Transverse colon (tissue), 4 donors: ENCODE measurements around the gene GALNT2. TPM values are rescaled to one million over a fixed set of nuclear protein-coding genes. Genes with fewer than 3 reads are reported as not detected.

Experiments
- DNase-seq: peaks from one replicate; pipeline ENCODE4 v3.0.0-alpha.2; 2019
- H3K27ac ChIP-seq, 4 donors: fragments of 200-600 bp; sonication (generic); 2 replicates each; pipeline ENCODE4 v1.5.1; 2016 to 2018; ENCODE audit warnings: inconsistent platforms in 4 of 4
- H3K27me3 ChIP-seq: fragments of 200-600 bp; sonication (generic); 2 replicates; pipeline ENCODE4 v1.5.1; 2017; ENCODE audit warnings: inconsistent platforms
- H3K36me3 ChIP-seq, 4 donors: fragments of 200-600 bp; sonication (generic); 2 replicates each; pipeline ENCODE4 v1.5.1; 2017 to 2019; ENCODE audit warnings: inconsistent platforms in 4 of 4
- H3K4me1 ChIP-seq, 4 donors: fragments of 200-600 bp; sonication (generic); 2 replicates each; pipeline ENCODE4 v1.5.1; 2017 to 2020; ENCODE audit warnings: inconsistent platforms in 4 of 4
- H3K4me3 ChIP-seq, 4 donors: fragments of 200-600 bp; sonication (generic); 1 replicate in 1 of 4; 2 replicates in 3 of 4; pipeline versions ENCODE4 v1.5.1 to v1.6.1; 2017 to 2019; ENCODE audit warnings: inconsistent platforms in 4 of 4
- H3K9me3 ChIP-seq, 2 donors: fragments of 200-600 bp; sonication (generic); 2 replicates each; pipeline ENCODE4 v1.5.1; 2017 to 2019; ENCODE audit warnings: inconsistent platforms in 2 of 2
- EP300 ChIP-seq: sonication (generic); formaldehyde crosslinking; IDR thresholded peaks from one replicate; pipeline ENCODE4 v1.6.1; 2017; ENCODE audit warnings: antibody characterized with exemption, low read depth
- POLR2A ChIP-seq: fragments of 450-650 bp; IDR thresholded peaks from one replicate; pipeline ENCODE4 v1.6.1; 2016; ENCODE audit warnings: antibody characterized with exemption, mild to moderate bottlenecking, moderate library complexity
- POLR2AphosphoS5 ChIP-seq, 3 donors: sonication (generic); formaldehyde crosslinking; IDR thresholded peaks; one replicate each; pipeline ENCODE4 v1.6.1; 2016; ENCODE audit warnings: antibody characterized with exemption in 3 of 3
- whole genome bisulfite sequencing, 2 donors: methylation state at CpG; one replicate each; pipeline ENCODE4 v1.1.5; 2018; ENCODE audit warnings: low coverage in 1 of 2; 5-methylcytosine and 5-hydroxymethylcytosine counted together
- in situ Hi-C, 4 donors: fragments of 200-750 bp; cut with MboI; loops; one replicate each; pipeline versions ENCODE4 v1.15.0 to v1.15.1; 2017; ENCODE audit warnings: low sequenced_read_pairs in 3 of 4, low pct_ligation_motif_present in 1 of 4, low pct_unique_long_range_greater_than_20kb in 1 of 4
- intact Hi-C: fragments of 100-400 bp; cut with DNase I; formaldehyde crosslinking; loops from one replicate; pipeline ENCODE4 v1.15.1; 2023; ENCODE audit warnings: low total_unique reads
- total RNA-seq, 4 donors: library from RNA; depleted of rRNA; stranded (reverse); fragments of >200 nt; gene quantifications; one replicate each; pipeline ENCODE4 v1.1.0, GENCODE V29; 2016
- TF ChIP-seq, protein P1 (sequence below), 5 experiments: fragments of 200-600 bp in 3 of 5; fragments of 450-650 bp in 2 of 5; sonication (generic) in 3 of 5; IDR thresholded peaks; 1 replicate in 2 of 5; 2 replicates in 3 of 5; pipeline ENCODE4 v1.5.1; 2016 to 2017; ENCODE audit warnings: antibody characterized with exemption in 5 of 5, inconsistent platforms in 3 of 5, mild to moderate bottlenecking in 2 of 5, moderate library complexity in 1 of 5

GALNT2 gene
- total RNA-seq, 4 donors from 2014 or later, result 16.5 to 48.8 (median 36.8) TPM

- peaks cover 0 to 3% (median 0%) of the 10 kb centered on the region in 4 donors for H3K4me1 ChIP-seq
- intact Hi-C loops, result no loop called here
- H3K9me3 ChIP-seq, result no peaks in the 10 kb centered on the region
- no peak for DNase-seq
- H3K4me3 ChIP-seq, result no peak overlapping the region
- TF ChIP-seq, protein P1, sequence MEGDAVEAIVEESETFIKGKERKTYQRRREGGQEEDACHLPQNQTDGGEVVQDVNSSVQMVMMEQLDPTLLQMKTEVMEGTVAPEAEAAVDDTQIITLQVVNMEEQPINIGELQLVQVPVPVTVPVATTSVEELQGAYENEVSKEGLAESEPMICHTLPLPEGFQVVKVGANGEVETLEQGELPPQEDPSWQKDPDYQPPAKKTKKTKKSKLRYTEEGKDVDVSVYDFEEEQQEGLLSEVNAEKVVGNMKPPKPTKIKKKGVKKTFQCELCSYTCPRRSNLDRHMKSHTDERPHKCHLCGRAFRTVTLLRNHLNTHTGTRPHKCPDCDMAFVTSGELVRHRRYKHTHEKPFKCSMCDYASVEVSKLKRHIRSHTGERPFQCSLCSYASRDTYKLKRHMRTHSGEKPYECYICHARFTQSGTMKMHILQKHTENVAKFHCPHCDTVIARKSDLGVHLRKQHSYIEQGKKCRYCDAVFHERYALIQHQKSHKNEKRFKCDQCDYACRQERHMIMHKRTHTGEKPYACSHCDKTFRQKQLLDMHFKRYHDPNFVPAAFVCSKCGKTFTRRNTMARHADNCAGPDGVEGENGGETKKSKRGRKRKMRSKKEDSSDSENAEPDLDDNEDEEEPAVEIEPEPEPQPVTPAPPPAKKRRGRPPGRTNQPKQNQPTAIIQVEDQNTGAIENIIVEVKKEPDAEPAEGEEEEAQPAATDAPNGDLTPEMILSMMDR (IDR thresholded peaks at IDR 0.05), result no peak
- TF ChIP-seq POLR2A, result no peak
- TF ChIP-seq POLR2AphosphoS5 (IDR thresholded peaks at IDR 0.05), result no peak
- no peak for TF ChIP-seq EP300
- WGBS, 2 donors, result 40 to 90% methylated on average over 1 to 18 of the region's 18 CpGs
- H3K36me3 ChIP-seq, result no peaks in the 10 kb centered on the region
- in situ Hi-C loops, result loop anchor here in 2 of 4 donors (25.0 kb wide), 1 partner anchor 1060 kb away; the partner anchor contains the start of gene RAB4A (in 2 of the 2)
- H3K27ac ChIP-seq, result no peak overlapping the region
- no peaks in the 10 kb centered on the region for H3K27me3 ChIP-seq
Measured at GRCh38 chr1:230321741-230322420, 254.8 kb downstream of the GALNT2 start.

DNA sequence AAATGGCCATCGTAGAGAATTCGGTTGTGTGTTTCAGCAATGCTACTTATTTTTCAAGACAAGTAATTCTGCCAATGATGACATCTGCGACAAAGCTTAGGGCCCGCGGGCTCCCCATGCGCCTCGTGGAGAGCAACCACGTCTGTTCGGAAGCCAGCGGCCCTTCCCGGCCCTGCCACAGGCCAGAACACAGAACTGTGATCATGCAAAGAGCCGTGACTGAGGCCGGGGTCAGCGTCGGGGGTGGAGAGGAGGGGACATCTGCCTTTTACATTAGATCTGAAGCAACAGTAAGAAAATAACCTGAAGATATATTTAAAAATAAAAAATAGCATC lies 255.4 kb downstream of the GALNT2 start:
- H3K36me3 ChIP-seq, result no peaks in the 10 kb centered on the region
- H3K27me3 ChIP-seq, result no peaks in the 10 kb centered on the region
- DNase-seq, result no peak
- intact Hi-C loops (no loop called here), in situ Hi-C loops (loop anchor here in 2 of 4 donors (25.0 kb wide), 1 partner anchor 1060 kb away; the partner anchor contains the start of gene RAB4A (in 2 of the 2))
- no peak for TF ChIP-seq POLR2AphosphoS5 (IDR thresholded peaks at IDR 0.05)
- no peak for TF ChIP-seq POLR2A
- TF ChIP-seq EP300, result no peak
- TF ChIP-seq, protein P1 (IDR thresholded peaks at IDR 0.05), result no peak
- 88 to 91% methylated on average over 6 to 15 of the region's 15 CpGs for WGBS, 2 donors
- H3K4me3 ChIP-seq, result no peak overlapping the region
- no peak overlapping the region for H3K27ac ChIP-seq
- no peaks in the 10 kb centered on the region for H3K9me3 ChIP-seq
- H3K4me1 ChIP-seq, result peaks cover 0 to 3% (median 0%) of the 10 kb centered on the region in 4 donors

GRCh38 chr1:230322967-230323547 lies 256.0 kb downstream of the GALNT2 start:
- Histone ChIP-seq H3K27ac (no peak overlapping the region), H3K9me3 (no peaks in the 10 kb centered on the region), H3K4me1 (peaks cover 0 to under 1% (median 0%) of the 10 kb centered on the region in 4 donors), H3K36me3 (no peaks in the 10 kb centered on the region), H3K27me3 (no peaks in the 10 kb centered on the region), H3K4me3 (no peak overlapping the region)
- no peak for DNase-seq
- 81 to 85% methylated on average over 5 to 23 of the region's 23 CpGs for WGBS, 2 donors
- intact Hi-C loops, result no loop called here
- TF ChIP-seq EP300, result no peak
- no peak for TF ChIP-seq POLR2A
- TF ChIP-seq, protein P1 (IDR thresholded peaks at IDR 0.05), result no peak
- no peak for TF ChIP-seq POLR2AphosphoS5 (IDR thresholded peaks at IDR 0.05)
- in situ Hi-C loops, result loop anchor here in 2 of 4 donors (25.0 kb wide), 1 partner anchor 1061 kb away; the partner anchor contains the start of gene RAB4A (in 2 of the 2)

GRCh38 chr1:230323686-230324085 lies 256.6 kb downstream of the GALNT2 start:
- Histone ChIP-seq H3K4me1 (no peaks in the 10 kb centered on the region), H3K36me3 (no peaks in the 10 kb centered on the region), H3K9me3 (no peaks in the 10 kb centered on the region), H3K27me3 (no peaks in the 10 kb centered on the region), H3K27ac (no peak overlapping the region), H3K4me3 (no peak overlapping the region)
- 90% methylated on average over 8 of the region's 9 CpGs; no CpG with 5 or more reads in 1 of the 2 donors for WGBS, 2 donors
- intact Hi-C loops (no loop called here), in situ Hi-C loops (loop anchor here in 2 of 4 donors (25.0 kb wide), 1 partner anchor 1061 kb away; the partner anchor contains the start of gene RAB4A (in 2 of the 2))
- TF ChIP-seq, protein P1 (IDR thresholded peaks at IDR 0.05), result no peak
- no peak for TF ChIP-seq POLR2A
- no peak for TF ChIP-seq POLR2AphosphoS5 (IDR thresholded peaks at IDR 0.05)
- no peak for TF ChIP-seq EP300
- DNase-seq, result no peak
